GM19468 (cell line): ENCODE data around the gene PRKG1.

Source experiments
- ATAC-seq: cut with Tn5 transposase; IDR thresholded peaks from one replicate; pipeline ENCODE4 v1.9.1; 2021; ENCODE audit warnings: mild to moderate bottlenecking, moderate library complexity, moderate number of reproducible peaks; ENCODE audit not compliant: unreplicated experiment; ENCODE audit errors: extremely low read depth

Gene PRKG1

GRCh38 chr10:52332815-52333214, 1258.5 kb downstream of the PRKG1 start:
- ATAC-seq: no peak

GRCh38 chr10:52334595-52334994, 1260.3 kb downstream of the PRKG1 start:
- no peak for ATAC-seq

DNA sequence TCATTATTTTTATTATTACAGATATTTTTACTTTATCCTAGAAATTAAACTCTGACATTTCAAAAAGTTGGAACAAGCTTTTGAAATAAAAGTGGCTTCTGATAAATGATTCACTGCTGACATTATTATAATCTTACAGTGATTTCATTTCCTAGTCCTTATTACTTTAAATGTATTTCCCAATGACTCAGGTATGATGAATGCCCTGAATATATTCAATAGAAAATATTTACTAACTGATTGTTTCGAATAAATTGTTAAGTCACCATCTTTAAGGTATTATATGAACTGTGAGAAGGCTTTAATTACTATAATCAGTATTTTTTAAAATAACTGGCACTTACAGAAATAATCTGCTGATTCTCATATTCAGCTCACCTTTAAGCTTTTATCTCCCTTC, 1261.4 kb downstream of the PRKG1 start:
- no peak for ATAC-seq

GRCh38 chr10:52337225-52337624, 1262.9 kb downstream of the PRKG1 start:
- no peak for ATAC-seq

DNA sequence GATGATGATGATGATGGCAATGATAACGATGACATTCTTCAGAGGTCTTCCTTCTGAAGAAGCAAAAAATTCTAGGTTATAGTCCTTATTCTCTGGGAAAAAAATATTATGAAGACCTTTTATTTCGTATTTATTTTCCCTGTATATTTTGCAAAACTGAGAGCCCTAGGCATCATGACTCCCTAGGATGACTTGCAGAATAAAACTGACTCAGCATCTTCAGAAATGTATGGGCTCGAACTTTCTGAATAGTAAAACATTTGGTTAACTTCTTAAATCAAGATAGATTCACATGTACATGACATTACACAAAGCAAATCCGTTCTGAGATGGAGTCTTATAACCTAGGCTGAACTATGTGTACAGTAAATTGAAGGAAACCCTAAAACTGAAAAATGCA, 1269.2 kb downstream of the PRKG1 start:
- ATAC-seq: no peak

- no peak for ATAC-seq
Measured at GRCh38 chr10:52346394-52347326, 1272.4 kb downstream of the PRKG1 start.

- ATAC-seq: no peak
Measured at GRCh38 chr10:52347327-52347667, 1273.0 kb downstream of the PRKG1 start.
